GM18951 (cell line): ENCODE results near the gene FPR3.

Experiments used
- POLR2A ChIP-seq: IDR thresholded peaks from 4 replicates; pipeline ENCODE4 v1.6.1; 2011; ENCODE audit warnings: mild to moderate bottlenecking; ENCODE audit not compliant: insufficient read length, insufficient read depth; ENCODE audit errors: extremely low read depth
- in situ Hi-C: fragments of 300-500 bp; cut with MboI; formaldehyde crosslinking; loops from one replicate; pipeline ENCODE4 v1.12.0; 2022; ENCODE audit warnings: low sequenced_read_pairs, mixed read lengths, inconsistent platforms; ENCODE audit not compliant: unreplicated experiment

Gene FPR3, protein sequence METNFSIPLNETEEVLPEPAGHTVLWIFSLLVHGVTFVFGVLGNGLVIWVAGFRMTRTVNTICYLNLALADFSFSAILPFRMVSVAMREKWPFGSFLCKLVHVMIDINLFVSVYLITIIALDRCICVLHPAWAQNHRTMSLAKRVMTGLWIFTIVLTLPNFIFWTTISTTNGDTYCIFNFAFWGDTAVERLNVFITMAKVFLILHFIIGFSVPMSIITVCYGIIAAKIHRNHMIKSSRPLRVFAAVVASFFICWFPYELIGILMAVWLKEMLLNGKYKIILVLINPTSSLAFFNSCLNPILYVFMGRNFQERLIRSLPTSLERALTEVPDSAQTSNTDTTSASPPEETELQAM

GRCh38 chr19:51794885-51795490 lies at the start of gene FPR3:
FPR3 (plus strand) TSS chr19:51795157; CDS start chr19:51823749, 28,592 bp downstream.
- TF ChIP-seq POLR2A, result no peak
- in situ Hi-C loops, result no loop called here

DNA sequence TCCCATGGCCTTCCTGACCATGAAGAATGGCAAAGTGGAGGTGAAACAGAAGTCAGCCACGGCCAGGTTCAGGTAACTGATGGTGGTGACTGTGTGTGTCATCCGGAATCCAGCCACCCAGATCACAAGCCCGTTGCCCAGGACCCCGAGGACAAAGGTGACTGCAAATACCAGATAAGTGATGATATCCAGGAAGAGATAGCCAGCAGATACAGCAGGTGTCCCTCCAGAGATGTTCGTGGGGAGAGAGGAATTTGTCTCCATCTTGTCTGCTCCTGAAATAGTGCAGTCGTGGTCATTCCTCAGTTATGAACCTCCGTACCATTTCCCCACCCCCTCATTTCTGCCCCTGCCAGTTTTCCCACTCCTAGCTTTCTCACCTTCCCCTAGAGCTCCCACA lies 48.2 kb upstream of the FPR3 start:
- in situ Hi-C loops, result no loop called here

DNA sequence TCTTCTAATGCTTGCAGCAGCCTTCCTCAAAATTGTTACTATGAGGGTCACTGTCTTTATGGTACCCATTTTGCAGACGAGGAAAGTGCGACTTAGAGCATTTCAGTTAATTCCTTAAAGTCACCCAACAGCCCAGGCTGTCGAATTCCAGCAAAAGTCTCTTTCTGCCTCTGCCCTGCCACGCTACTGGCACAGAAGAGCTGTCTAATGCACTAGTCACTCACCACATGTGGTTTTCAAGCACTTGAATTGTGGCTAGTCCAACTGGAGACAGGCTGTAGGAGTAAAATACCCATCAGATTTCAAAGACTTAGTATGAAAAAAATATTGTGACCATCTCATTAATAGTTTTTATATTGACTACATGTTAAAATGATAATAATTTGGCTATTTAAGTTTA lies 45.0 kb upstream of the FPR3 start:
- in situ Hi-C loops, result no loop called here
- no peak for TF ChIP-seq POLR2A

More for the DNA sequence above, 48.2 kb upstream of the FPR3 start:
- no peak for TF ChIP-seq POLR2A

DNA sequence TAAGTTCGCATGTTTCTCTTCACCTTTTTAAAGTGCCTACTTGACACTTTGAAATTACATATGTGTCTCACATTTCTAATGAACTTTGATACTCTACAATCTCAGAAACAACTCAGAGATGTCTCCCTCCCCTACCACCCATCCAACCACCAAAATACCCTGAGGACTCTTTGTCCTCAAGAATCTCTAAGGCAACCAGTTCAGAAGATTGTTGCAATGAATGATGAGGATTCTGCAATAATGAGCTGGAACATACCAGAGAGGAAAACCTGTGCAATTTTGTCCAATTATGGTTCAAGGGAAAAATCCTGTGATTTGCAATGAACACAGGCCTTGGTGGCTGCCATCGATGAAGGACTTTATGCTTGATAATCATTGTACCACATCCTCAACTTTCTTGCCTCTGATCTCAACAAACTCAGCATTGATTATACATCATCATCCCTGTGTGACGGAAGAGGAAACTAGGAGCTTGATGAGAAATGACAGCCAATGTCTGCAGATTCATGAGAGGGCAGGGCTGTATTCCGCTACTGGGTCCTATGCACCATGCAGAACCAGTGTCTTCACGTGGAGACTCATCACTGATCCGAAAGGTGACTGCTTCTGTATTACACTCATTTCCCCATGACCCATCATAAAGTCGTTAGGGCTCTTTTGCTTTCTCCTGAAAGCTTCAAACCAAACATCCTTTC lies 44.4 kb upstream of the FPR3 start:
- TF ChIP-seq POLR2A, result no peak
- in situ Hi-C loops, result no loop called here

GRCh38 chr19:51751655-51752054 lies 43.3 kb upstream of the FPR3 start, which contains the start of gene FPR1:
FPR1 (minus strand) TSS chr19:51751878; CDS start chr19:51746994, 4,884 bp downstream.
- in situ Hi-C loops, result no loop called here
- no peak for TF ChIP-seq POLR2A

DNA sequence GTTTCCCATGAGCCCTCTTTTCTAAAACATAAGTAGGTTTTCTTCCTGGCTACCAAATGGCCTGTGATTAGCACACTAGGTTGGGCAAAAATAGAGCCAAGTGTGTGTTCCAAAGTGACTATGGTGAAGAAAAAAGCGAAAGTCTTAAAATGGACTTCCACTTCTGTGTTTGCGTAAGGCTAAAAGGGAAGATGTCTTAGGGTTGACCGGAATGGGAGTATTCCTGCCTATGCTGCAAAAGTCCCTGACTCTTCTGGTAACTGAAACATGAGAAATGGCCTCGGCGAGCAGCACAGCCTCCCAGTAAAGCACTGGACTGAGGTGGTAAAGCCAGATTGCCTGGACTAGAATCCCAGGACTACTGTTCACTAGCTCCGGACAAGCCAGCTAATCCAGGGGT lies 40.8 kb upstream of the FPR3 start:
- no peak for TF ChIP-seq POLR2A
- in situ Hi-C loops, result no loop called here

DNA sequence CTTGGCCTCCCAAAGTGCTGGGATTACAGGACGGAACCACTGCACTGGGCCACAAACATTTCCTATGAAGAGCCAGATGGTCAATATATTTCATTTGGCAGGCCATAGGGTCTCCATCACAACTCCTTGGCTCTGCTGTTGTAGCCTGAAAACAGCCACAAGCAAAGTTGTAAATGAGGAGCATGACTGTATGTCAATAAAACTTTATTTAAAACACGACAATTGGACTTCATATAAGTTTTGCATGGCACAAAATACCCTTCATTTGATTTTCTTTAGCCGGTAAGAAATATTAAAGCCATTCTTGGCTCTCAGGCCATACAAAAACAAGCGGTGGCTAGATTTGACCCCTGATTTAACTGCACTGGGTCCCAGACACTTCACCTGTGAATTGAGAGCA lies 40.2 kb upstream of the FPR3 start:
- in situ Hi-C loops, result no loop called here
- no peak for TF ChIP-seq POLR2A

DNA sequence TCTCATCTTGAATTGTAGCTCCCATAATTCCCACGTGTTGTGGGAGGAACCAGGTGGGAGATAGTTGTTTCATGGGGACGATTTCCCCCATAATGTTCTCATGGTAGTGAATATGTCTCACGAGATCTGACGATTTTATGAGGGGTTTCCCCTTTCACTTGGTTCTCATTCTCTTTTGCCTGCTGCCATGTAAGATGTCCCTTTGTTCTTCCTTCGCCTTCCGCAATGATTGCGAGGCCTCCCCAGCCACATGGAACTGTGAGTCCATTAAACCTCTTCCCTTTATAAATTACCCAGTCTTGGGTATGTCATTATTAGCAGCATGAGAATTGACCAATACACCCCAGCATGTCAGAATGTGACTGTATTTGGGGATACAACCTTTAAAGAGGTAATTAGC lies 39.4 kb upstream of the FPR3 start:
- no peak for TF ChIP-seq POLR2A

DNA sequence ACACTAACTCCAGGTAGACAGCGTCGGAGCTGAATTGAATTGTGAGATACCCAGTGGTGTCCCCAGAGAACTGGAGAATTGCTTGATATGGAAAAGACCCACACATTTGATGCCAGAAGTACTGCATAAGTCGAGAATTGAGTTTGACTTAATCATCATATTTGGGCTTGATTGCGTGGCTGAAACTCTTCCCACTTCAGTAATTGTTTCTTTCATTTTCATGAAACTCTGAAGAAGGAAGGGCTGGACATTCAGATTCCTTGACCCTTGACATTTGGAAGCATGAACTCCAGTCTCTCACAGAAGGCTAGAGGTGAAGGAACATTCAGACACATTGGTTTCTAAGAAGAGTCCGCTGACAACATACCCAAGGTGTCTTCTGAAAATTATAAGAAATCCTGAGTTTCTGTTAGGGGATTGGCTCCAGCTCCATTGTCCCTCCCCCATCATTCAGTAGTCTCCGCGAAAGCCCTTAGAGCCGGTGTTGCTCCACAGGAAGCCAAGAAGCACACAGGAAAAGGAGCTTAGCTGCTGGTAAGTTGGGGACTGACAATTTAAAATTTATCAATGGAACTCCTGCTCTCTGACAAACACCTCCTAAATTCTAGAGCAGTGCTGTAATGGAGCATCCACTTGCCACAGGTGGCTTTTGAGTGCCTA lies 34.1 kb upstream of the FPR3 start, which contains the start of gene FPR2:
FPR2 (plus strand) TSS at position 484 of the 660 bp plus-strand sequence. CDS start 7,479 bp downstream, outside the sequence.
- in situ Hi-C loops, result no loop called here
- no peak for TF ChIP-seq POLR2A

More for the DNA sequence above, 39.4 kb upstream of the FPR3 start:
- in situ Hi-C loops, result no loop called here

DNA sequence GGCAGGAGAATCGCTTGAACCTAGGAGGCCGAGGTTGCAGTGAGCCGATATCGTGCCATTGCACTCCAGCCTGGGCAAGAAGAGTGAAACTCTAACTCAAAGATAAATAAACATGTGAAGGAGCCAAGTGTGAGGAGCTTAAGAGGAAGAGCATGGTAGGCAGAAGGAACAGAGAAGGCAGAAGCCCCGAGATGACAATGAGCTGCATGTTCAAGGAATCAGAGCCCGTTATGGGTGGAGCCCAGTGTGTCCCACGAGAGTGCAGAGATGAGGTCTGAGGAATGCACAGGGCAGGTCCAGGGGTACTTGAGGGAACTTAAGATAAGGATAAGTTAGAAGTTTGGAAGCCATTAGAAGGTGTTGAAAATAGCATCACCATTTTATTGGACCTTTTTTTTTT lies 33.3 kb upstream of the FPR3 start:
- no peak for TF ChIP-seq POLR2A
- in situ Hi-C loops, result no loop called here

DNA sequence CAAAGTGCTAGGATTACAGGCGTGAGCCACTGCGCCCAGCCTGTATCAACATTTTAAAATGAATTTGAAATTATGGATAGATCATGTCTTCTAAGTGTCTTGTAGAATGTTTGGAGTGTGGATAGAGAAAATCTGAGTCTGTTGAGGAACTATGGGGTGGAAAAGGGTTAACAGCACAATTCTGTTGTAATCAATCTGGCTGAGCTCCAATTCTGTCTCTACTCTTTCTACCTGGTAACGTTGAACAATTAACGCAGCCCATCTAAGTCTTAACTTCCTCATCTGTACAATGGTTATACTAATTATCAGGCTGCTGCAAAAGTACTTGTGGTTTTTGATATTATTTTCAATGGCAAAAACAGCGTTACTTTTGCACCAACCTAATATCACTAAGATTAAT lies 29.9 kb upstream of the FPR3 start:
- in situ Hi-C loops, result no loop called here
- no peak for TF ChIP-seq POLR2A

GRCh38 chr19:51766461-51766860 lies 28.5 kb upstream of the FPR3 start:
- TF ChIP-seq POLR2A, result no peak
- in situ Hi-C loops, result no loop called here
